ENCODE measurements around the gene CTPS2.

Gene CTPS2

GRCh38 chrX:16714504-16714903 is 2.0 kb upstream of the CTPS2 start:
- DNase-seq: no peak

DNA sequence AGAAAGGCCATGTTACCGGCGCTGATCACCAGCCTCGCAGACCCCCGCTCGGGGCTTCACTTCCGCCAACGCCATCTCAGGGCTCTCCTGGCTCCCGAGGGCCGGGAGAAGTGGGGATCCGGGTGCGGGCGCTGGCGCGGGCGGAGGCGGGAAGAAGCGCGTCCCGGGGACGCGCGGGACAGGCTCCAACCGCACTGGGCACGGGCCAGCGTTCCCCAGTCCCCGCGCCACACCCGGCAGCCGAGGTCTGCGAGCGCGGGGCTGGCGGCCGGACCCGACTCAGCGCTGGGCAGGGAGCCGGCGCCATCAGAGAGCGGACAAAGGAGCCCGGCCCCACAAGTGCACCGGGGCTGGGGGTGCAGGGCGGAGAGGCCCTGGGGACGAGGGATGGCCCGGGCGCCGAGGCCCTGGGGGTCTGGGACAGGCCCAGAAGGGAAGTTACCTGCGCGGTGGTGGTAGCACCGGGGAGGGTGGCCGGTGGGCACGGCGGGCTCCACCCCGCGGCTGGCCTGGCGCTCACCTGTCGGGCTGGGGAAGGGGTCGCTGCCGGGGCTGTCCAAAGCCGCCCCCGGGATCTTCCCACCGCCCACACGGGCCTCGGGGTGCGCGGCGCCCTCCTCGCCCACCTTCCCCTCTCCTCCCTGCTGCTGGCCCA is 449 bp downstream of the CTPS2 start:
- no peak for DNase-seq

GRCh38 chrX:16711219-16711811 is 1.2 kb downstream of the CTPS2 start:
- no peak for DNase-seq

GRCh38 chrX:16708016-16708415 is 4.5 kb downstream of the CTPS2 start:
- DNase-seq: no peak

DNA sequence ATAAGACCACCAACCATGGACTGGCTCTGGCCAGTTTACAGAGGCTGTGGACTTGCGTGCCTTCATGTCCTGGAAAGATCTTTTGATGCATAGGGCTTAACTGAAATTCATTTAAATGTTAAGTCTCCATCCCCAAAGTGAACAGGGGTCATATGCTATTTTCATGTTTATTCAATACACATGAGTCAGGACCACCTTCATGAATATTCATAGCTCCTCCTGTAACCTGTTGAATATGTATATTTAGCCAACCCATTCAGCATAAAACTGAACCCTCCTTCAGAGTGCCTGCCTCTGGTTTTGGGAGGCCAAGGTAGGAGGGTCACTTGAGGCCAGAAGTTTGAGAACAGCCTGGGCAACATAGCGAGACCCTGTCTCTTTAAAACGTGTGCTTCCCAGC is 7.1 kb downstream of the CTPS2 start:
- no peak for DNase-seq

DNA sequence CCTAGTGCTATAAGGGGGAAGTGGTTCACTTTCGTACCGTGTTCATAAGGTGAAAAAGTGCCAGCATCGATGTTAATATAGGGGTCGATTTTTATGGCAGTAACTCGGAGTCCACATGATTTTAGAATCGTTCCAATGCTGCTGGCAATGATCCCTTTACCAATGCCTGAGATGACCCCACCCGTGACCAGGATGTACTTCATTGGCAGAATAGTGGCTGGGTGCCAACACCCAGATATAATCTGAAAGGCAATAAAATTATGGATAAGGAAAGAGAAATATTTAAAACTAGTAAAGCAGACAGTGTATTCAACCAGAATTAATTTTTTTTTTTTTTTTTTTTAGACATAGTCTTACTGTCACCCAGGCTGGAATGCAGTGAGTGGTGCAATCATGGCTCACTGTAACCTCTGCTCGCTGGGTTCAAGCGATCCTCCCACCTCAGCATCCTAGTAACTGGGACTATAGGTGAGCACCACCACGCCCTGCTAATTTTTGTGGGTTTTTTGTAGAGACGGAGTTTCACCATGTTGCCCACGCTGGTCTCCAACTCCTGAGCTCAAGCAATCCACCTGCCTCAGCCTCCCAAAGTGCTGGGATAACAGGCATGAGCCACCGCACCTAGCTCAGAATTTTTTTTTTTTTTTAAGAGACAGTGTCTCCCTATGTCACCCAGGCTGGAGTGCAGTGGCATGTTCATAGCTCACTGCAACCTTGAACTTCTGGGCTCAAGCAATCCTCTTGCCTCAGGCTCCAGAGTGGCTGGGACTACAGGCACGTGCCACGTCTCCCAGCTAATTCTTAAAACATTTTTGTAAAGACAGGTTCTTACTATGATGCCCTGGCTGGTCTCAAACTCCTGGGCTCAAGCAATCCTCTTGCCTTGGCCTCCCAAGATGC is 9.5 kb downstream of the CTPS2 start:
- DNase-seq: no peak

- DNase-seq: no peak
Observed at GRCh38 chrX:16700734-16701133, 11.7 kb downstream of the CTPS2 start.

- DNase-seq: no peak
Observed at GRCh38 chrX:16699389-16699788, 13.1 kb downstream of the CTPS2 start.

DNA sequence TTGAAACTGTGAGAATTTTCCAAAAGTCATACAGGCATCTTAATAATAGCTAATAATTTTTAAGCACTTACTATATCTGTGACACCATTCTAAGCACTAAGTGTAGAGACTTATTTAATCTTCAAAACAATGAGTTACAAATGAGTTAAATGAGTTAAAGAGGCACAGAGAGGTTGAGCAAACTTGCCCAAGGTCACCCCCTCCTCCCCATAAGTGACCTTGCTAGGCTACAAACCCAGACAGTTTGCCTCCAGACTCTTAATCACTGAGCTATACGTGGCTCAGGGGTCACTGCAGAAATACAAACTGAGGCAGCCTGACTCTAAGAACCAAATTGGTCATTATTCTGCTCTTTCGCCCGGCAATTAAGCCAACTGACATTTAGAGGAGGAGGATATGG is 15.5 kb downstream of the CTPS2 start:
- DNase-seq: no peak

DNA sequence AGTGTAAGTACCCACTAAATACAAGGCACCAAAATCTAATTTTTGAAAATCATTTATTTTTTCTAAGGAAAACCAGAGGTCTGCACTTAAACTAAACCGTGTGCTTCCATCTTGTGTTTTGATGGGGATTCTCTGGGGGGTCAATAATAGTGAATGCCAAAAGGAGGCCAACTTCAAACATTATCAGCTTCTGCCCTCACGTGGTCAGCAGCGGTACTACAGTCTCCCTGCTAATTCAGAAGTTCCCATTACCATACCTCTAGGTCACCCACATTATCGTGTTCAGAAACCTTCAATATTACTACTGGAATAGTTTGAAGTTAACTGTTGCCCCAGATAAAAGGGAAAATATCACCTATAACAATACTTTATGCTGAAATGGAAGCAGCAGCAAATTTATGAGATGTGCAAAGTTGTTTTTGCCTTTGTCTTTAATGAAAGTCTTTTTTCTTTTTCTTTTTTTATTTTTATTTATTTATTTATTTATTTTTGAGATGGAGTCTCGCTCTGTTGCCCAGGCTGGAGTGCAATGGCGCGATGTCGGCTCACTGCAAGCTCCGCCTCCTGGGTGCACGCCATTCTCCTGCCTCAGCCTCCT is 17.3 kb downstream of the CTPS2 start:
- DNase-seq: peak; percentile 35

GRCh38 chrX:16687514-16687913 is 25.0 kb downstream of the CTPS2 start:
- DNase-seq: peak; percentile 32

- DNase-seq: no peak
Observed at GRCh38 chrX:16683007-16683664, 29.3 kb downstream of the CTPS2 start.

DNA sequence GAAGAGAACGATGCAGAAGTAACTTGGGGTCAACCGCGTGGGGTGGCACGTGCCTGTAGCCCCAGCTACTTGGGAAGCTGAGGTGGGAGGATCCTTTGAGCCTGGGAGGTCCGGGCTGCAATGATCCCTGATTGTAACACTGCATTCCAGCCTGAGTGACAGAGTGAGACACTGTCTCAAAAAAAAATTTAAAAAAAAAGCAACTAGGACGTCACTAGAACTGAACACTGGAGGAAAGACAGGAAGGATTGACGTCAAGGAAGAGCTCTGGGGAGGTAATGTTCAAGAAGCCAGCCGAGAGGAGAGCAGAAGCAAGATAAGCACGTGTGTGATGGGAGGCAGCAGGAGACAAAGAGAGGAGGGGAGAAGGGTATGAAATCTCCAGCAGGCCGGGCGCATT is 33.8 kb downstream of the CTPS2 start:
- DNase-seq: no peak

- DNase-seq: peak; percentile 61
Observed at GRCh38 chrX:16671005-16671404, 41.5 kb downstream of the CTPS2 start.

- peak; percentile 61 for DNase-seq
Observed at GRCh38 chrX:16666541-16666940, 45.9 kb downstream of the CTPS2 start.

- DNase-seq: peak; percentile 74
Observed at GRCh38 chrX:16665089-16665488, 47.4 kb downstream of the CTPS2 start.

DNA sequence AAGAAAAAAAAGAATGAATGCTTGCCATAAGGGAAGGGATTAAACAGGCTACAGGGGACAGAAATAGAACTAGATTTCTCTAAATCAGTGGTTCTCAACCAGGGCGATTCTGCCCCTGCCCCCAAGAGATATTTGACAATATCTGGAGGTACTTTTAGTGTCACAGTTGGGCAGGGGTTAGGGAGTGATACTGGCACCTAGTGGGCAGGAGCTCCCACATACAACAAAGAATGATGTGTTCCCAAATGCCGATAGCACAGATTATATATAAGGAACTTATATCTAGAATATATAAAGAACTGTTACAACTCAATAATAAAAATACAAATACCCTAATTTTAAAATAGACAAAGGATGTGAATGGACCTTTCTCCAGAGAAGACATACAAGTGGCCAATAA is 47.8 kb downstream of the CTPS2 start:
- no peak for DNase-seq

DNA sequence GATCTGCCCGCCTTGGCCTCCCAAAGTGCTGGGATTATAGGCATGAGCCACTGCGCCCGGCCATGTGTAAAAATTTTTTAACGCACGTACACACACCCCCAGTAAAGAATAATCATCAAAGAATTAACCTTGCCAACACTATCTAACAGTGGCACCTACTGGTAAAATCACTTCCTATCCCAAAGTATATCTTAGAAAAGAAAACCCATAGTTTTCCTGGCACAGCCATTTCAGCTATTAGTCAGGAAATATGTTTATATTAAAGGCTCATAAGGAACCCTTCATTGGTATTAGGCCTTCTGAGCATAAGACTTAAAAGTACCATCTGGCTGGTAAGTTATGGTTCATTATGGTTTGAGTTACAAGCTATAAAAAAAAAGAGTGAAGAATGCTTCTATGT is 48.4 kb downstream of the CTPS2 start:
- DNase-seq: peak; percentile 35

- no peak for DNase-seq
Observed at GRCh38 chrX:16662402-16662801, 50.1 kb downstream of the CTPS2 start.

- no peak for DNase-seq
Observed at GRCh38 chrX:16661495-16661894, 51.0 kb downstream of the CTPS2 start.

DNA sequence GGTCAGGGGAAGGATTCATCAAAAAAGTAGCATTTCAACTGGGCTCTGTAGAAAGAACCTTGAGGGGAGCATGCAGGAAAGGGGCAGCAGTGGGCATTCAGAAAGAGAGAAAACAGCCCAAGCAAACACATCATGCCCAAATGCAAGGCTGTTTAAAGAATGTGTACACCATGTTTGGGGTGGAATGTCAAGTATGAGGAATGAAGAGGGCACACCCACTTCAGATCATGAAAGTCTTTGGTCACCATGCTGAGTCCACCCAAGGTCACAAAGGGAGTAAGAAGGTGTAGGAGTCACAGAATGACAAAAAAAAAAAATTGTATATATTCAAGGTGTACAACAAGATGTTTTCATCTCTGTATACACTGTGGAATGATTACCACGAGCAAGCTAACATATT is 53.1 kb downstream of the CTPS2 start:
- no peak for DNase-seq

- peak; percentile 82 for DNase-seq
Observed at GRCh38 chrX:16658284-16658683, 54.2 kb downstream of the CTPS2 start.

DNA sequence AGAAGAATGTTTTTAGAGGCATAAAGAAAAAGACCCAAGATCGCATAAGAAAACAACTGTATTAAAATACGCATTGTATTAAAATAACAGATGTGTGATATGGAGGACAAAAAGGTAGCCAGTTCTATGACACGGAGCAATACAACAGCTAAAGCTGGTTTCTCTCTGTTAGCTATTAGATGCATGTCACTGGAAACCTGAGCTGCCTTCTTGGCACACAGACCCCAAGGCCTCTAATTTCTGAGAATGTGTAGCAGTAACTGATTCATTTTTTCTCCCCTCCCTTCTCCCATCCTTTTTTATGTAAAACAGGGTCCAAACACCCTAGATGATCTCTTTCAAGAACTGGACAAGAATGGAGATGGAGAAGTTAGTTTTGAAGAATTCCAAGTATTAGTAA is 58.4 kb downstream of the CTPS2 start:
- peak; percentile 26 for DNase-seq

Data from fibroblast of skin of abdomen (primary cell).